NCI-H2227 treated with DMSO at 0.1 percent for 48 hours (cell line): ENCODE data around the gene KCNQ5.

Experiments used
- DNase-seq: peaks from one replicate; lab custom pipeline; 2025; lab: John Stamatoyannopoulos, UW

KCNQ5 gene

DNA sequence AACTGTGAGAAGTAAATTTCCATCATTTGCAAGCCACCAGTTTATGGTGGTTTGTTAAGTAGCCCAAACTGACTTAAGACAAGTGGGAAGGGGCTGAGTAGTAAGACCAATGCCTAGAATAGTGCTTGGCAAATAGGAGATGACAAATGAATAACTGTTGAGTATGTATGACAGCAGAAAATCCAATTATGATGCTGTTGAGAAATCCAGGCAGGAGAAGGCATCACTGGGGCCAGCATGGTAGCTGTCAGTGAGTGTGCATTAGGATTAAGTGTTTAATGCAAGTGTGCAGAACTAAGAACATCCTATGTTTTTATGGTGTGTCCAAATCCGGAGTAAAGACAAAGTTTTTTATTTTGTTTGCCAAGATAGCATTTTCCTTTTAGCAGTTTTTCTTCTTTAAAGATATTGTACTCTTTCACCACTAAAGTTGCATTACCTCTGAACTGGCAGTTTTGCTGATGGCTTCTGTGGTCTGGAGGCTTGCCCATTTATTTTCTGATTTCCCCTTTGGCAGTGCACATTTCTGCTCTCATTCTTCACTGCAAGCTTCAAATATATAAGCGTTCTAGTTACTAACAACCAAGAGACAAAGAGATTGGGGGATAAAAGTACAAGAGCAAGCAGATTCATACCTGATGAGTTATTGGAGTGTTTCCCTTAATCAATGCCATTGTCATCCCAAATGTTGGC, 289.7 kb downstream of the KCNQ5 start:
- no peak for DNase-seq

DNA sequence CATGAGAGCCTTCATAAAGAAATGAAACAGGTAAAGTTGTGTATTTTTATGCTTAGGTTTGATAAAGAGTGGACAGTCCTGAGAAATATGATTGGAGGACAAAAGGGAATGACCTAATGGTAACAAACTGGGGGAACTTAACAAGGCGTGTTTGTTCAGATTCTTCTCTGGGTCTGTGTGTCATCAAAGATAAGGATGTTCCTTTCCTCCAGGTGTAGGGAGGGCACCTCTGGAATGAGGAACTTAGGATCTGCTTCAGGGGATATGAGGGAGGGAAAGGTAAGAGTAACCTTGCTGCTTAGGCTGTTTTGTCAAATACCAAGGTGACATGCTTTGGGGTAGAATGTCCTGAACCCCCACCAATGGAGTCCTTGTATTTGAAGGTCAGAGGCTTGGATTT, 291.9 kb downstream of the KCNQ5 start:
- DNase-seq = no peak

DNA sequence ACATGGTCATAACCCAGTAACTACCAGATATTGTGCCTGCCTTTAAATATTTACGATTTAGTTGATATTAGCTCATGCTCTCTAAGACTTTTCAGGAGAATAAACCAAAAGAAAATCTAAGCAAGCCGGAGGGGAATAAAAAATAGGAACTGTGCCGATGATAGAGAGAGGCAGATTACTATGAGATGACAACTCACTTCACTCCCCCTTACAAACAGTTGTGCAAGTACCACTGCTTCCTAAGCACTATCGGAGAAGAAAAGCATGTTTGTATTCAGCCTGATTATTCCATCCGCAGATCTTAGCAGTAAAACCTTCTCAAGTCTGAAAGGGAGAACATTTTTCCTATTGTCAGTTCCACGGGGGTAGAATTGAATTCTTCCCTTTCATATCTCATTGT, 294.4 kb downstream of the KCNQ5 start:
- DNase-seq = no peak

DNA sequence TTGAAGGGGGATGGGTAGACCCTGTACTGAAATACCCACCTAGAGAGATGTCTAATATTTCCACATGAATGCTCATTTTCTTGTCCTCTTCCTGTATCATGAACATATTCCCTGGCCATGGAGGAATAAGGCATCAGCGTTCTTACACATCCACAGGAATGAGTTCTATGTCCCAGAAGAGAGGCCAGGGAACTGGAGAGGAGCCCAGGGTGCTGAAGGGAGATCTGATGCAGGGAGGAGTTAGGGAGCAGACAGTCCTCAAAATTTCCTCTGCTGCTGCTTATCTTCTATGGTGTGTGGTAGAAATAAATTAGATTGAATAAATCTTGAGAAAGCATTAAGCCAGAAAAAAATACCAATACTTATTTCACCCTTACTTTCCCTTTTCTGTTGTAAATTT, 295.0 kb downstream of the KCNQ5 start:
- no peak for DNase-seq

DNA sequence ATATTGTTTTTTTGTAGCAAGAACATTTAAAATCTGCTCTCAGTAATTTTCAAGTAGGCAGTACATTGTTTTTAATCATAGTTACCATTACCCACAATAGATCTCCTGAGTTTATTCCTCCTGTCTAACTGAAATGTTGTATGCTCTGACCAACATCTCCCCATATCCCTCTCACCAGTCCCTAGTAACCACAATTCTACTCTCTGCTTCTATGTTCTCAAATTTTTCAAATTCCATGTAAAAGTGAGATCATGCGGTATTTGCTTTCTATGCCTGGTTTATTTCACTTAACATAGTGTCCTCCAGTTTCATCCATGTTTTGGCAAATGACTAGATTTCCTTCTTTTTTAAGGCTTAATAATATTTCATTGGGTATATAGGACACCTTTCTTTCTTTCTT, 300.5 kb downstream of the KCNQ5 start:
- DNase-seq = no peak

DNA sequence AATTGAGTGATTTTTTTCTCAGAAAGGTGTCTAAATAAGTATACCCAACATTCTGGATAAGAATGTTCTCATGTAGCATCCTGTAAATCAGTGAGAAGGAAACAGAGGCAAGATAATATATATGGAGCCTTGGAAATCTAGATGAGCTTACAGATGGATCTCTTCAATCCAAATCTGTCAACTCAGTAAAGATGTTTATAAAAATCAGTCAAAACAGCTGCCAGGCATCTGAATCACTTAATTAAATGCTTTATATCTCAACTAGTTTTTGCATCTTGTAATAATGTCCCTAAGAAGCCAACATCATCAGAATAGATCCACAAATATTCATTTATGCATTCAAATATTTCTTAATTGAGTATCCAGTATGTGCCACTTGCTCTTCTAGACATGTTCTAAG, 303.3 kb downstream of the KCNQ5 start:
- DNase-seq = no peak

DNA sequence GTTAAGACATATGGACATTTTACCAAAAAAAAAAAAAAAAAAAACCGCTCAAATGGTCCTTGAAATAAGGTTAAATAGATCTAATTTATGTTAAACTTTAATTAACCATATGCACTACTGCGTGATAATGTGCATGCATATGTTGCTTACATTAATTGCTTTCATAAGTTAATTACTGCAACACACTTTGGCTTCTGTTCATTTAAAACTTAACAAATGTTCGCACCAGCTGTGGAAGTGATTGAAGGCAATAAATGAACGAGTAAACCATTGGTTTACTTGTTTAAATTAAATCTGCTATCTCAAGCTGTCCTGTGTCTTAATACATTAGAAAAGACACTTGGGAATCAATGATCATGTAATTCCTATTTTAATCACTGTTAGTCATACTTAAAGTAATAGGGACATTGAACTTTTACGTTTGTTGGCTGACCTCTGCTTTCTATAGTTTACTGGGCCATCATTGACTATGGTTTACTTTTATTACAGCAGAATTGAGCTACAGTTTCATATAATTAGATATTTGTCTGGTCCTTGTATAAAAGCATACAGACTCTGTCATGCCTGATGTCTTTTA, 308.8 kb downstream of the KCNQ5 start:
- DNase-seq = no peak

DNA sequence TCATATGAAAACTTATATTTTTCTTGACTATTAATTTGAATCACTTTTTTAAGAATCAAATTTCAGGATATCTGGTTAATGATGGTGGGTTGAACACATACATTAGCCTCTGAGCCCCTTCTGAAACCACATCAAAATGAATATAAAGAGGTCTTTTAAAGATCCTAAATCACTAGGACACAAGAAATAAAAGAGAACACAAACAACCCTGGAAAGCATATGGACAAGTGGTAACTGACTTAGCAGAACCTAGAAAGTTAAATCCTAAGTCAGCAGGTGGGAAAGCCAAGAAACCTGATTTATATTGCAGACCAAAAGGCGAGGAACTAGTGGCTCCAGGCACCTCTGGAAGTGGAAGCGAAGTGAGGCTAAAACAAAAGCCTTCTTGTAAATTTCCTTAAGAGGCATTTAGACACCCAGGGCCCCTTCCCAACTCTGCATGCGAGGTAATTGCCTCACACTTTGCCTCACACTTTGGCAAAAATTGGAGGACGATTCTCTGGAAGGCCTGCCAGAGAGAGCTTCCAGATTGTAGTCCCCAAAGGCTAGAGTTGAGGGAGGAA, 309.5 kb downstream of the KCNQ5 start:
- no peak for DNase-seq

DNA sequence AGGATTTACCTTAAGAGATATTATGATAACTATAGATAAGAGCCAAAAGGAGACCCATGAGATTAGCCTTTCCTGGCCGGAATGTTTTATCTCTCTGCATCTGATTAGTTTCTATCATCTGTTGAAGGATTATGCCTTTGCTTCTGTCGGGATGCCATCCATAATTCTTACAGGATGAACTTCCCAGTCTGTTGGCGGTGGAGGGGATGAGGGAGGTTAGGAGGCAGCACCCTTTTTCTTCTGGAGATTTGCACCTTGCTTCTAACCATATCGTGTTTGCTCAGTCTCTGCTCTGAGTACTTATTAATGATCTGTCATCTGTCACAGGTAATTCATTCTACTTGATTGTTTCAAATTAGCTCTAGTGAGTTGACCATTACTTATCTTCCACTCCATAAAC, 311.4 kb downstream of the KCNQ5 start:
- no peak for DNase-seq

DNA sequence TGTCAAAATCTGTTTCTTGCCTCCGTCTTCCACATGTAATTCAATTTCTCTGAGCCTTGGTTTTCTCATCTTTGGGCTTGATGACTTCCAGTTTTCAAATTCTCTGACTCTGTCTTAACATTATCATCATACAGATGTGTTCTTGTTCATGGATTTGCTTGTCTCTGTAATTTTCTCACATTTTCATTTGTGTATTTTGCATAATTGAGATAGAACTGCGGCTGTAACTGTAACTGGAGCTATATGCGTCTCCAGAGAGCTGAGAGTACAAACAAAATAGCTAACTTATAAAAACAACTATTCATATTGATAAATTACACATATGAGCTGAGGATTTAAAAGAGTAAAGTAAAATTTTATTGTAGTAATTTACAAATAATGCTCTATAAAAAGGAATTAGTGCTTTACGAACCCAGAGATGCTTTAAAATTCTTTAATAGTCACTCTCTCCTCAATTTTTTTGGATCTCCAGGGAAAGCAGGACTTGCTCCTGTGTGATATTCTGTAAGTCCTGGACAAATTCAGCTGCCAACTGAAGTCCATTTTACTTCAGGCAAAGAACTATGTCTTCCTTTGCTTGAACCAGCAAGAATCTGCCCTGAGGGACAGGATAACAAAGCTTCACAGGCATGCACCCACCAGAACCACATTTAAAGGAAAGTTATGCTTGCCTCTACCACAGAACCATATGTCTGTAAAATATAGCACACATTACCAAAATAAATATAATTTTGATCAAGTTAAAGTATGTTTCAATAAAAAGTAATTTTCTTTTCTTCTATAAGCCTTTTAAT, 315.1 kb downstream of the KCNQ5 start:
- no peak for DNase-seq

DNA sequence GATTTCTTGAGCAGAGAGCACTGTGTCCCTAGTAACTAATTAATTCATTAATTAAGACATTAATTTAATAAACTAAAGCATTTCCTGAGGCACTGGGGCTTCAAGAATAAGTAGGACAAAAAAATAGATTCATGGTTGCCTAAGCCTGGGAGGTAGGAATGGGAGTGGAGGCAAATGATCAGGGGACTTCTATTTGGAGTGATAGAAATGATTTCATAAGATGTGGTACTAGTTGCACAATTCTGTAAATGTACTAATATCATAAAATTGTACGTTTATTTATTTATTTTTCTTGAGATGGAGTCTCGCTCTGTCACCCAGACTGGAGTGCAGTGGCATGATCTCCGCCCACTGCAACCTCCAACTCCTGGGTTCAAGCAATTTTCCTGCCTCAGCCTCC, 316.2 kb downstream of the KCNQ5 start:
- no peak for DNase-seq

DNA sequence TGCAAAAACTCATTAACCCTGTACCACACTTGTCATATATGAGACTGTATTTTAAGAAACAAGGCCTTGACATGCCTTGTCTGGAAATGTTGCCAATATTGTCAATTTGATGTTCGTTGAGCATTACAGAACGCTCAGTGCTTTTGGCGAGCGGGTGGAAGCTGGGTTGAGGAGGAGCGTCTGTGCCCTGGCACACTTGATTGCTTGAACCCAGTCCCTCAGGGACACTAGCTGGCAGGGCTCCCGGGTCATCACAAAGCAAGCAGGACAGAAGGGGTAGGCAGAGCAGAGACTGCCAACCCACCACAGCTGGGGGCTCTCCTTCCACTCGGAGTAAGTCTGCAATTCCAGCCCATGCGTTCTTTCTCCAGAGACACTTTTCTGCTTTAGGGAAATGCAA, 317.1 kb downstream of the KCNQ5 start:
- DNase-seq = no peak

DNA sequence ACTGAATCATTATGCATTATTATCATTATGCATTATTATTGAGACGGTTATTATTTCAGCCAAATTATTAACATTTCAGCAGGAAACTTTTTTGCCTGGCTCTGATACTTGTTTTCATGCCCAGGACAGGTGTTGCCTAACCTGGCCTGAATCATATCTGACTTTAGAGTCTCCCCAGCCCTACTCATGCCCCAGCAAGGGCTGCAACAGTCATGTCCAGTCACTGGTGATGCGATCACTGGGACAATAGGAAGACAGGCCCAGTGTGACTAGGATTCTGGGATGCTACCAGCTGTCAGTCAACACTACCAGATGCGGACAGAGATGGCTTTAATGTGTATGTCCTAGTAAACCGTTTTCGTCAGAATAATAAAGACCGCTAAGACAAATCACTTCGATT, 318.4 kb downstream of the KCNQ5 start:
- DNase-seq = no peak

DNA sequence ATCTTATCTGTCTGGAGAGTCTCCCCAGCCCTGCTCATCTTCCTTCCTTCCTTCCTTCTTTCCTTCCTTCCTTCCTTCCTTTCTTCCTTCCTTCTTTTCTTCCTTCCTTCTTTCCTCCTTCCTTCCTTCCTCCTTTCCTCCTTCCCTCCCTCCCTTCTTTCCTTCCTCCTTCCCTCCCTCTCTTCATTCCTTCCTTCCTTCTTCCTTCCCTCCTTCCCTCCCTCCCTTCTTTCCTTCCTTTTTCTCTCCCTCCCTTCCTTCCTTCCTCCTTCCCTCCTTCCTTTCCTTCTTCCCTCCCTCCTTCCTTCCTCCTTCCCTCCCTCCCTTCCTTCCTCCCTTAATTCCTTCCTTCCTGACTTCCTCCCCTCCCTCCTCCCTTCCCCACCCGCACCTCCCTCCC, 319.4 kb downstream of the KCNQ5 start:
- no peak for DNase-seq

DNA sequence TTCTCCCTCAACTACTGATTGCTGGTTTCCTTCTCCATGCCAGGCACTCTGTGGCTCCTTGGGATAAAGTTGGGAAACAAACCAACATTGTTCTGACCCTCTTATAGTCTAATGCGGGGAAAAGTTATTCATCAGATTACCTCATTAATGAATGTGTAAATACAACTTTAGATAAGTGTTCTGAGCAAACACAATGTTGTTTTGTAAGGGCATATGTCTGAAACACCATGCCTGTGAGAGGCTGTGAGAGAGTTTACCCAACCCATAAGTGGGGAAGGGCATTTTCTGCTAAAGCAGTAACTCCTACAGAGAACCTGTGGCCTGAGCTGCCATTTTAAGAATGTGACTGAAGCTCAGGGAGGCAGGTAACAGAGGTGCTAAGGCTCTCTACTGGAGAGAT, 319.9 kb downstream of the KCNQ5 start:
- DNase-seq = no peak

DNA sequence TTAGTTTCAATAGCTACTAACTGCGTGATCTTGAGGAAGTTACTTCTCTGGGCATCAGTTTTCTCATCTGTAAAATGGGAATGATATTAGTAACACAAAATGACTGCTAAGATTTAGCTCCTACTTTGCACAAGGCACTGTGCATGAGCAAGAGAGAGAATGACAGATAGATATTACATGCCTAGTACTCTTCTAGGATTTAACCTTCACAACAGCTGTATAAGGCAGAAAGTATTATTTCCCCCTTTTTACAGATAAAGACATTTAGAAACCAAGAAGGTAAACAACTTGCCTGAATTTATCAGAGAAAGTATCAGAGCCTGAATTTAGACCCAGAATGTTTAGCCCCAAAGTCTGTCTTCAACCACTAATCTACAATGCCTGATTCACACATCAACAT, 321.8 kb downstream of the KCNQ5 start:
- DNase-seq = no peak

DNA sequence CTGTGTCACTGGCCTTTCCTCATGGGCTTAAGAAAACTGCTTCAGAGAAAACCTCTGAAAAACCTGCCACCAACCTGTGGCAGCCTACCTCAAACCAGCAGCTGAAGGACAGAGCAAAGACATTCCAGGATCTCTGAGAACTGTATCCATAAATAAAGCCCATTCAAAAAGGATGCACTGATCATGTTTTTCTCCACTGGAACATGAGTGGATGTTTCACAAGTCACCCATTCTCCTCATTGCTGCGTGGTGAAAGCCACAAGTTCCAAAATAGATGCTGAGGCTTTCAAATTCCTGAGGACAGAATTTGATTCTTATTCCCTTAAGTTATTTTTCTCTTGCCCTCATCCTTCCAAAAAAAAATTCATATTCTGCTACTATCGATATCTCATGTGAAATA, 322.8 kb downstream of the KCNQ5 start:
- no peak for DNase-seq

DNA sequence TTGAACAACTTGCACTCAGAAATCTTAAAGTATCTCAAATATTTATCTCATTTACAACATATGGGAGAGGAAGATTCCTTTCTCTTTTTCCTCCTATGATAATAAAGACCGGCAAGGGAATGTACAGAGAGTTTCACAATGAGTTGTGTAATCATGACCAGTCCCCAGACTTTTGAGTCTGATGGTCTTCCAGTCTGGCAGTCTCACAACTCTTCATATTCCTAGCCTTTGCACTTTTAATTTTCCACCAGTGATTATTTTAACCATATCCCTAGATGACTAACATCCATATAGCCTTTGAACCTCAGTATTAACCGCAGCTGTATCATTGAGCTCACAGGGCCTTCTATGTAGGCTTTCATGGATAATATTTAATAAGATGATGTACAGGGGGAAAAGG, 324.9 kb downstream of the KCNQ5 start:
- DNase-seq = no peak

DNA sequence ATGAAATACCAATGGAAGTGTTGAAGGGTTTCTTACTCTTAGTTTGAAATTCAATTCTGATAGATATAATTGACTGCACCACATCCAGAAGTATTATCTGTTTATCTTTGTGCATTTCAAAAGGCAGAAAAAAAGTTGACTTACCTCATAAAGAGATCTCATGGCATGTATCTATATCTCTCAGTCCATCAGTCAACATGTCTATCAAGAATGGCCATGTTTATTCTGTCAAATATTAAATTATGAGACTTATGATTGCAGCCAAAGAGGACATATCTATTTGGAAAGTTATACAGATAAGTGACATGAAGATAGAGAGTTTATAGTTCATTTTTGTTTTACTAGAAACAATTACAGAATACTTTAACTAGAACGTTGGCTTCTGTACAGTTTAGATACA, 325.7 kb downstream of the KCNQ5 start:
- no peak for DNase-seq

DNA sequence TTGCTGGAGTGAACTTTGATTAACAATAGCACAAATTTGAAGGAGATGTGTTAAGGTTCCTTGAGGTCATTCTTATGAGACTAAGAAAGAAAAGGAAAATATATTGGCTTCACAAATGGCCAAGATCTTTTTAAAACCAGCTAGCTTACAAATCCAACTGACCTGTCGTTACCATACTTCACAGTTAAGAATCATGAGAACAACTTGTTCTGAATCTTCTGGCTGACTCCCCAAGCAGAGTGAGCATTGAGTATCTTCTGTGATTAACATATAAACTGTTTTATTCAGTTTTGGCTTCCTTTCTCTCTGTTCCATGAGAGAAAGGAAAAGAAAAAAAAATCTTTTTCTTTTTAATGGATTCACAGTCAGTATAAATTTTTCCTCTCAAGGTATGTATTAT, 326.3 kb downstream of the KCNQ5 start:
- no peak for DNase-seq

DNA sequence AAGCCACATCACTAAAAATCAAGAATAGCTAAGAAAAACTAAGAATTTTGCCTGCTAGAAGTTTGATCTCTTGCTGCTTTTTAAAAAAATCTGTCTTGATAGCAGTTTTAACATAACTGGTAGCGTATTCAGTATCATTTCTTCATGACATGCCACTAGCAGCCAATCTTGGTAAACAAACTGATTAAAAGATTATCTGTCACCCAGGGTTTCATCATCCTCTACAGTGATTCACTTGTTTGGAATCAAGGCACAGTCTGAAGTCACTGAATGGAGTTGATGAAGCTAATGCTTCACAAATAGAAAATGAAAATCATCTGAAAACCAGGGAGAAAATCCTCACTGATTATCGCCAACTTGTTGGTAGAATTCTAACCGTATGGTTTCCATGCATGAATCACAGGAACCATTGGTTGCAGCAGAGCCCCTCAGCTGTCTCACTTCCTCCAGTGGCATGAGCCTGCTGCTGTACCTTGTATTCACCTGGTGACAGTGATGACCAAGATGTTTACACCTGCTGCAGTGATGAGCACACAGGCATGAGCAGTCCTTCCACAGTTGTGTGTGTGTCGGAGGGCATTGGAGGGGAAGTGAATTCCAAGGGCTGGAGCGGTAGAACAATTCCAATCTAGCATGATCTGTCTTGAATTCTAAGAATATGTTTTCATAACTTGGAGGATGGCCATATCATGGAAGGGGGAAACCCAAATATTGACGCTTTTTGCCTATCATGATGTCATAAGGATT, 328.4 kb downstream of the KCNQ5 start:
- DNase-seq = no peak

DNA sequence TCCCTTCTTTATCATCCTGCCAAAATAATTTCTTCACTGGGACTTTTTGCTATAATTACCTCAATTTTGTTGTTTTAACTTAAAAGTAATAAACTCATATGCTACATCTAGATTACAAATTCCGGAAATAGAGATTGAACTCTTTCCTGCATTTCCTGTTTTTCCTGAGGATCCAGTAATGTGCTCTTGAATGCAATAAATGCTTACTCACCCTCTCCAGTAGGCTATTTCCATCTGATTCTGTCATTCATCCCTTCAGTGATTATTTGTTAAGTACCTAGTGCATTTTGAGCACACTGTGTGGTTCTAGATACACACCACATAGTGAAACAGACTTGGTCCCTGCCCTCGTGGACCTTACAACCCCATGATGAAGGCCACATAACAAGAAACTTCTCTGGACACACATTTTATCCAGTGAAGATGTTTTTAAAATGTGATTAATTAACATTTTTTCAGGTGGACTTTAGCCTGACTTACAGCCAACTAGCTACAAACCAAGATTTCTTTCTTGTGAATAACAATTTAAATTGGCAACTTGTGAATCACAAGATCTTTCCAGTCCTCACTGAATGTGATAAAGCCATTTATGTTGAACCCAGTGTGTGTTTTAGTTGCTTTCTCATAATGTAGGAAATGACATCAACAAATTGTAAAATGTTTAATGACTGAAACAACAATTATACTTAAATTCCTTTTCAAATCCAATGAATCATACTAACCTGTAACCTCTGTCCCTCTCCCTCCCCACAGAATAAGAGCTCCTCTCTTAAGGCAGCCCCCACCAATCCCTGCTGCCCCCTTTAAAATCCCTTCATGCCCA, 331.2 kb downstream of the KCNQ5 start:
- DNase-seq = no peak
